ENCODE measurements around the gene CCL17.

- TF ChIP-seq POLR2AphosphoS5 (IDR thresholded peaks at IDR 0.05; ENCODE audit: borderline replicate concordance, low read depth, low read length) (no peak), EZH2 (IDR thresholded peaks at IDR 0.05) (no peak), FOXP2 (optimal IDR thresholded peaks at IDR 0.05; ENCODE audit: control extremely low read depth, extremely low read length, insufficient read depth) (no peak)
These were observed 10.1 kb upstream of the CCL17 start for GRCh38 chr16:57394444-57394843.

Data from SK-N-MC (cell line).